HEK293 (cell line): Measurements from ENCODE around the gene NEK7.

Experiments
- CTCF ChIA-PET: fragments of 350-600 bp; formaldehyde crosslinking; extraction: SDS; loops from one replicate; lab custom pipeline; 2021; ENCODE audit warnings: antibody characterized with exemption; lab: Yijun Ruan, JAX
- POLR2A ChIA-PET: fragments of 300-600 bp; formaldehyde crosslinking; extraction: SDS; loops from one replicate; lab custom pipeline; 2020; ENCODE audit warnings: antibody characterized with exemption, inconsistent platforms; lab: Yijun Ruan, JAX
- H3K27ac ChIP-seq: fragments of 200-500 bp; sonication (Bioruptor generic); 2 replicates; pipeline ENCODE4 v1.5.1; 2014; ENCODE audit warnings: low read depth, low read length, control low read depth, inconsistent platforms; ENCODE audit errors: extremely low read depth
- H3K36me3 ChIP-seq, 2 experiments: fragments of 200-500 bp in 1 of 2; sonication (Bioruptor generic) in 1 of 2; 1 replicate in 1 of 2; 2 replicates in 1 of 2; pipeline ENCODE4 v1.5.1; 2014 to 2017; ENCODE audit warnings: inconsistent platforms in 2 of 2, low read length in 2 of 2; ENCODE audit not compliant: control insufficient read depth in 2 of 2, insufficient read depth in 1 of 2
- H3K4me1 ChIP-seq: fragments of 200-500 bp; sonication (Bioruptor generic); 2 replicates; pipeline ENCODE4 v1.5.1; 2014; ENCODE audit warnings: mild to moderate bottlenecking, low read length, inconsistent platforms; ENCODE audit not compliant: control insufficient read depth, insufficient read depth
- H3K4me3 ChIP-seq: 2 replicates; pipeline ENCODE4 v1.5.1; 2011; ENCODE audit warnings: low read depth, mild to moderate bottlenecking, control low read depth, low read length, moderate library complexity
- H3K9me3 ChIP-seq: fragments of 200-500 bp; sonication (Bioruptor generic); 2 replicates; pipeline ENCODE4 v1.5.1; 2014; ENCODE audit warnings: low read depth, low read length, inconsistent platforms; ENCODE audit not compliant: control insufficient read depth, insufficient read depth
- PATZ1 ChIP-seq: fragments of 450-650 bp; formaldehyde crosslinking; IDR thresholded peaks from 2 replicates; pipeline ENCODE4 v1.5.1; 2016; ENCODE audit warnings: missing biosample characterization, missing genetic modification characterization
- PRDM2 ChIP-seq: fragments of 450-650 bp; formaldehyde crosslinking; IDR thresholded peaks from 2 replicates; pipeline ENCODE4 v1.5.1; 2016; ENCODE audit warnings: missing biosample characterization, missing genetic modification characterization, borderline replicate concordance
- REPIN1 ChIP-seq: fragments of 450-650 bp; formaldehyde crosslinking; IDR thresholded peaks from 2 replicates; pipeline ENCODE4 v1.5.1; 2017; ENCODE audit warnings: missing biosample characterization, missing genetic modification characterization, low read depth
- ZNF121 ChIP-seq: fragments of 450-650 bp; formaldehyde crosslinking; IDR thresholded peaks from 2 replicates; pipeline ENCODE4 v1.5.1; 2016; ENCODE audit warnings: missing biosample characterization, missing genetic modification characterization
- ZNF155 ChIP-seq: fragments of 450-650 bp; formaldehyde crosslinking; IDR thresholded peaks from 2 replicates; pipeline ENCODE4 v1.5.1; 2016; ENCODE audit warnings: missing biosample characterization, missing genetic modification characterization
- ZNF169 ChIP-seq: fragments of 450-650 bp; formaldehyde crosslinking; IDR thresholded peaks from 2 replicates; pipeline ENCODE4 v1.5.1; 2016; ENCODE audit warnings: missing biosample characterization, missing genetic modification characterization
- ZNF184 ChIP-seq: fragments of 450-650 bp; IDR thresholded peaks from 2 replicates; pipeline ENCODE4 v1.5.1; 2018; ENCODE audit warnings: missing biosample characterization, mild to moderate bottlenecking, missing genetic modification characterization
- ZNF214 ChIP-seq: fragments of 450-650 bp; formaldehyde crosslinking; IDR thresholded peaks from 2 replicates; pipeline ENCODE4 v1.5.1; 2017; ENCODE audit warnings: missing biosample characterization, mild to moderate bottlenecking, missing genetic modification characterization, borderline replicate concordance
- ZNF24 ChIP-seq: fragments of 450-650 bp; formaldehyde crosslinking; IDR thresholded peaks from 2 replicates; pipeline ENCODE4 v1.5.1; 2016; ENCODE audit warnings: missing biosample characterization, missing genetic modification characterization
- ZNF274 ChIP-seq, 2 experiments: fragments of 200-500 bp in 1 of 2; fragments of 450-650 bp in 1 of 2; sonication (Bioruptor generic) in 1 of 2; formaldehyde crosslinking in 1 of 2; IDR thresholded peaks; 2 replicates each; pipeline versions ENCODE4 v1.5.1 to v1.6.1; 2014 to 2016; ENCODE audit warnings: borderline replicate concordance in 1 of 2, inconsistent platforms in 1 of 2, low read length in 1 of 2, missing biosample characterization in 1 of 2, missing genetic modification characterization in 1 of 2
- ZNF292 ChIP-seq: fragments of 450-650 bp; formaldehyde crosslinking; IDR thresholded peaks from 2 replicates; pipeline ENCODE4 v1.5.1; 2016; ENCODE audit warnings: low read depth, missing biosample characterization, missing genetic modification characterization, borderline replicate concordance
- ZNF473 ChIP-seq: fragments of 450-650 bp; formaldehyde crosslinking; IDR thresholded peaks from 2 replicates; pipeline ENCODE4 v1.5.1; 2017; ENCODE audit warnings: missing biosample characterization, missing genetic modification characterization
- ZNF558 ChIP-seq: fragments of 450-650 bp; formaldehyde crosslinking; IDR thresholded peaks from 2 replicates; pipeline ENCODE4 v1.5.1; 2016; ENCODE audit warnings: missing biosample characterization, missing genetic modification characterization
- ZNF580 ChIP-seq: fragments of 450-650 bp; formaldehyde crosslinking; IDR thresholded peaks from 2 replicates; pipeline ENCODE4 v1.5.1; 2016; ENCODE audit warnings: missing biosample characterization, missing genetic modification characterization
- ZNF660 ChIP-seq: fragments of 450-650 bp; IDR thresholded peaks from 2 replicates; pipeline ENCODE4 v1.5.1; 2018; ENCODE audit warnings: missing biosample characterization, mild to moderate bottlenecking, missing genetic modification characterization
- ZNF843 ChIP-seq: fragments of 450-650 bp; formaldehyde crosslinking; IDR thresholded peaks from 2 replicates; pipeline ENCODE4 v1.5.1; 2016; ENCODE audit warnings: missing biosample characterization, missing genetic modification characterization
- ZSCAN5A ChIP-seq: fragments of 450-650 bp; formaldehyde crosslinking; IDR thresholded peaks from 2 replicates; pipeline ENCODE4 v1.5.1; 2016; ENCODE audit warnings: missing biosample characterization, missing genetic modification characterization

The NEK7 gene

GRCh38 chr1:198238121-198238520, 81.3 kb downstream of the NEK7 start (continued):
- TF ChIP-seq ZSCAN5A (tag by site-specific recombination) (no peak), PATZ1 (tag by site-specific recombination) (no peak), ZNF473 (no peak), ZNF184 (tag by site-specific recombination) (no peak), ZNF843 (tag by site-specific recombination) (no peak), ZNF580 (tag by site-specific recombination) (no peak)
- TF ChIP-seq, all 188 proteins: peak for 0

GRCh38 chr1:198241553-198241952, 84.8 kb downstream of the NEK7 start:
- CTCF ChIA-PET, result interaction anchor here (0.8 kb wide), 1 partner anchor 16 kb away, joined by 3 read pairs; no protein-coding TSS in a partner anchor
- no peak overlapping the region for H3K4me3 ChIP-seq

More at GRCh38 chr1:198241553-198241952, 84.8 kb downstream of the NEK7 start:
- no peak overlapping the region for H3K27ac ChIP-seq
- no peaks in the 10 kb centered on the region for H3K4me1 ChIP-seq
- H3K36me3 ChIP-seq, result peaks cover 0 to 3% of the 10 kb centered on the region in 2 experiments; a peak in 1 of 3 replicates
- H3K9me3 ChIP-seq, result no peaks in the 10 kb centered on the region
- TF ChIP-seq ZNF24 (tag by site-specific recombination) (no peak), ZNF169 (tag by site-specific recombination) (no peak), ZNF155 (no peak), ZNF558 (no peak), PRDM2 (tag by site-specific recombination) (no peak), ZNF121 (tag by site-specific recombination) (no peak), ZNF274 (IDR thresholded peaks at IDR 0.05; ENCODE audit: low read length) (no peak), ZNF274 (tag by site-specific recombination; IDR thresholded peaks at IDR 0.05; ENCODE audit: borderline replicate concordance) (no peak), ZNF660 (tag by site-specific recombination) (no peak), ZNF292 (tag by site-specific recombination) (no peak), ZNF214 (tag by site-specific recombination) (no peak), REPIN1 (tag by site-specific recombination) (no peak)
- POLR2A ChIA-PET, result no interaction called here
